ENCODE data around the gene MTA1.

The MTA1 gene

GRCh38 chr14:105450123-105450505, 30.5 kb downstream of the MTA1 start:
- H3K4me1 ChIP-seq (ENCODE audit: insufficient read depth, low read length, severe bottlenecking) = no peaks in the 10 kb centered on the region
- no peaks in the 10 kb centered on the region for H3K27me3 ChIP-seq (ENCODE audit: insufficient read depth, low read length)
- TF ChIP-seq, protein P1, sequence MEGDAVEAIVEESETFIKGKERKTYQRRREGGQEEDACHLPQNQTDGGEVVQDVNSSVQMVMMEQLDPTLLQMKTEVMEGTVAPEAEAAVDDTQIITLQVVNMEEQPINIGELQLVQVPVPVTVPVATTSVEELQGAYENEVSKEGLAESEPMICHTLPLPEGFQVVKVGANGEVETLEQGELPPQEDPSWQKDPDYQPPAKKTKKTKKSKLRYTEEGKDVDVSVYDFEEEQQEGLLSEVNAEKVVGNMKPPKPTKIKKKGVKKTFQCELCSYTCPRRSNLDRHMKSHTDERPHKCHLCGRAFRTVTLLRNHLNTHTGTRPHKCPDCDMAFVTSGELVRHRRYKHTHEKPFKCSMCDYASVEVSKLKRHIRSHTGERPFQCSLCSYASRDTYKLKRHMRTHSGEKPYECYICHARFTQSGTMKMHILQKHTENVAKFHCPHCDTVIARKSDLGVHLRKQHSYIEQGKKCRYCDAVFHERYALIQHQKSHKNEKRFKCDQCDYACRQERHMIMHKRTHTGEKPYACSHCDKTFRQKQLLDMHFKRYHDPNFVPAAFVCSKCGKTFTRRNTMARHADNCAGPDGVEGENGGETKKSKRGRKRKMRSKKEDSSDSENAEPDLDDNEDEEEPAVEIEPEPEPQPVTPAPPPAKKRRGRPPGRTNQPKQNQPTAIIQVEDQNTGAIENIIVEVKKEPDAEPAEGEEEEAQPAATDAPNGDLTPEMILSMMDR (IDR thresholded peaks at IDR 0.05; ENCODE audit: low read length) = no peak
- no peak for TF ChIP-seq EZH2 (IDR thresholded peaks at IDR 0.05; ENCODE audit: borderline replicate concordance, low read length)
- H4K20me1 ChIP-seq (ENCODE audit: insufficient read depth, low read length) = no peaks in the 10 kb centered on the region
- no peak overlapping the region for H2AFZ ChIP-seq (ENCODE audit: low read length)
- no peaks in the 10 kb centered on the region for H3K9me3 ChIP-seq (ENCODE audit: low read length)
- no peaks in the 10 kb centered on the region for H3K79me2 ChIP-seq (ENCODE audit: insufficient read depth, low read length)
- no peak overlapping the region for H3K9ac ChIP-seq (ENCODE audit: low read length)
- H3K36me3 ChIP-seq (ENCODE audit: insufficient read depth, low read length) = peaks cover 58% of the 10 kb centered on the region
- H3K9me2 ChIP-seq (ENCODE audit: low read depth, low read length) = no peaks in the 10 kb centered on the region
- H3K27ac ChIP-seq (ENCODE audit: low read depth, low read length, poor library complexity, severe bottlenecking) = no peak overlapping the region
- no peak overlapping the region for H3K4me3 ChIP-seq (ENCODE audit: low read depth, low read length, poor library complexity, severe bottlenecking)
- H3K4me2 ChIP-seq (ENCODE audit: low read length) = no peak overlapping the region
- no peaks in the 10 kb centered on the region for H3F3A ChIP-seq (ENCODE audit: insufficient read depth, low read length)

DNA sequence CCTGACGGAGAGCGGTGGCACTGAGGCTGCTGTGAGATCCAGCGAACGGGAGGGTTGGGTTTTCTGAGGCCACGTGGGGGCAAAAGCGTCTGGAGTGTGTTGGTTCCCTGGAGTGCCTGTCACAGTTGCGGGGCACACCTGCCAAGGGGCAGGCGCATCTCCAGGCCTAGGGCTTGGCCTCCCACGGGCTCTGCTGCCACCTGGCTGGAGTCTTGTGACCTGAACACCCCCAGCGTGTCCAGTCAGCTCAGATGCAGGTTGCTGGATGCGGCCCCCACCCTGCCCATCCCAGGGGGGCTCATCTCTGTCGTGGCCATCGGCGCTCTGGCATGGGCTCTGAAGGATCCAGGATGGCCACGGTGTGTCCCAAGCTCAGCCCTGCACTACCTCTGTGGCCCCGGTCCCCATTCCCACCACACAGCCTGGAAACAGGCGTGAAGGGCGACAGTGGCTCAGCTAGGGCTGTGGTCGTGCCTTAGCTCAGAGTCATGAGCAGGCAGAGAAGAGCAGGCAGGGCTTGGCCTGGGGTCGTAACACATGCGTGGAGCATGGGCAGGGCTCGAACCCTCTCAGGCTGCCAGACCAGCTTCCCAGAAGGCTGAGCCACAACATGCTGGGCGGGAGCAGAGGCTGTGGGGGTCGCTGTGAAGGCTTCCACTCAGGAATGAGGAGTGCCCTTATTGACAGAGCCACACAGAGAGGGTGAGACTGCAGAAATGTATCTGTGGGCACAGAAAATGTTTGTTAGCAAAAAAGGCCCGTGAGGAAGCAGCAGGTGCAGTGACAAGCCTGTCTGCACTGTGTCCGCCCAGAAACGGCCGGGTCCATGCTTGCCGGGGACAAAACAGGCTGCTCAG, 31.5 kb downstream of the MTA1 start:
- H3K4me3 ChIP-seq (ENCODE audit: low read depth, low read length, poor library complexity, severe bottlenecking) = no peak overlapping the region
- no peaks in the 10 kb centered on the region for H4K20me1 ChIP-seq (ENCODE audit: insufficient read depth, low read length)
- no peaks in the 10 kb centered on the region for H3F3A ChIP-seq (ENCODE audit: insufficient read depth, low read length)
- no peak overlapping the region for H2AFZ ChIP-seq (ENCODE audit: low read length)
- no peaks in the 10 kb centered on the region for H3K4me1 ChIP-seq (ENCODE audit: insufficient read depth, low read length, severe bottlenecking)
- peaks cover 68% of the 10 kb centered on the region for H3K36me3 ChIP-seq (ENCODE audit: insufficient read depth, low read length)
- TF ChIP-seq, protein P1 (IDR thresholded peaks at IDR 0.05; ENCODE audit: low read length) = no peak
- no peak for TF ChIP-seq EZH2 (IDR thresholded peaks at IDR 0.05; ENCODE audit: borderline replicate concordance, low read length)
- no peaks in the 10 kb centered on the region for H3K79me2 ChIP-seq (ENCODE audit: insufficient read depth, low read length)
- H3K9me2 ChIP-seq (ENCODE audit: low read depth, low read length) = no peaks in the 10 kb centered on the region
- H3K9me3 ChIP-seq (ENCODE audit: low read length) = no peaks in the 10 kb centered on the region
- no peaks in the 10 kb centered on the region for H3K27me3 ChIP-seq (ENCODE audit: insufficient read depth, low read length)
- no peak overlapping the region for H3K9ac ChIP-seq (ENCODE audit: low read length)
- no peak overlapping the region for H3K27ac ChIP-seq (ENCODE audit: low read depth, low read length, poor library complexity, severe bottlenecking)
- no peak overlapping the region for H3K4me2 ChIP-seq (ENCODE audit: low read length)

GRCh38 chr14:105452963-105453362, 33.3 kb downstream of the MTA1 start:
- H3K9me3 ChIP-seq (ENCODE audit: low read length) = no peaks in the 10 kb centered on the region
- TF ChIP-seq EZH2 (IDR thresholded peaks at IDR 0.05; ENCODE audit: borderline replicate concordance, low read length) = no peak
- TF ChIP-seq, protein P1 (IDR thresholded peaks at IDR 0.05; ENCODE audit: low read length) = no peak
- no peaks in the 10 kb centered on the region for H4K20me1 ChIP-seq (ENCODE audit: insufficient read depth, low read length)
- H3K9me2 ChIP-seq (ENCODE audit: low read depth, low read length) = no peaks in the 10 kb centered on the region
- H2AFZ ChIP-seq (ENCODE audit: low read length) = no peak overlapping the region
- no peaks in the 10 kb centered on the region for H3K4me1 ChIP-seq (ENCODE audit: insufficient read depth, low read length, severe bottlenecking)
- H3K79me2 ChIP-seq (ENCODE audit: insufficient read depth, low read length) = no peaks in the 10 kb centered on the region
- peaks cover 85% of the 10 kb centered on the region for H3K36me3 ChIP-seq (ENCODE audit: insufficient read depth, low read length)
- no peak overlapping the region for H3K4me2 ChIP-seq (ENCODE audit: low read length)
- H3K27ac ChIP-seq (ENCODE audit: low read depth, low read length, poor library complexity, severe bottlenecking) = no peak overlapping the region
- no peaks in the 10 kb centered on the region for H3F3A ChIP-seq (ENCODE audit: insufficient read depth, low read length)
- no peak overlapping the region for H3K9ac ChIP-seq (ENCODE audit: low read length)
- H3K27me3 ChIP-seq (ENCODE audit: insufficient read depth, low read length) = no peaks in the 10 kb centered on the region
- H3K4me3 ChIP-seq (ENCODE audit: low read depth, low read length, poor library complexity, severe bottlenecking) = no peak overlapping the region
